GM06990 (cell line): ENCODE data around the gene ST6GALNAC1.

Experiments used
- DNase-seq: peaks from one replicate; pipeline ENCODE4 v3.0.0-alpha.2; 2011; ENCODE audit not compliant: insufficient read length; ENCODE audit errors: extremely low read depth
- H3K27me3 ChIP-seq: replicated peaks from 2 replicates; pipeline ENCODE4 v1.6.0; 2011; ENCODE audit warnings: low read length; ENCODE audit not compliant: control insufficient read depth, insufficient read depth
- H3K36me3 ChIP-seq: 2 replicates; pipeline ENCODE4 v1.5.1; 2011; ENCODE audit warnings: low read length; ENCODE audit not compliant: control insufficient read depth, insufficient read depth
- H3K4me3 ChIP-seq: replicated peaks from 2 replicates; pipeline ENCODE4 v1.5.1; 2011; ENCODE audit warnings: low read depth, mild to moderate bottlenecking, control low read depth, low read length
- TF ChIP-seq, protein P1 (sequence below): IDR thresholded peaks from 2 replicates; pipeline ENCODE4 v1.5.1; 2011; ENCODE audit warnings: low read length, control low read depth, mild to moderate bottlenecking, inconsistent platforms; ENCODE audit not compliant: insufficient read depth, poor library complexity, severe bottlenecking

Gene ST6GALNAC1

DNA sequence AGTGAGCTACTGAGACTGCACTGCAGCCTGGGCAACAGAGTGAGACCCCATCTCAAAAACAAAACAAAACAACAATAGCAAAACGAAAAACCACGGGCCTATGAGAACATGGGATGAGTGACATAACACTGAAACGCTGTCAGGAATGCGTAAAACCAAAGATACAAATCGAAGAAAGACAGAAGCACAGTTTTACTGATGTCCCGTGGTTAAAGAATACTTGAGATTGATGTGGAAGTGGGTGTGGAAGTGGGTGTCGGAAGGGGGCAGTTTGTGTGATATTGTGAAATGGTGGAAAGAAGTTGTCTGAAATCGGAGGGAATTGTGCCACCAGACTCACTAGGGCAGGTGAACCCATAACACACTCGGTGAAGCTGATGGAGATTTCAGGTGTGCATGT is 67.4 kb downstream of the ST6GALNAC1 start:
- H3K4me3 ChIP-seq, result no peak overlapping the region
- TF ChIP-seq, protein P1, sequence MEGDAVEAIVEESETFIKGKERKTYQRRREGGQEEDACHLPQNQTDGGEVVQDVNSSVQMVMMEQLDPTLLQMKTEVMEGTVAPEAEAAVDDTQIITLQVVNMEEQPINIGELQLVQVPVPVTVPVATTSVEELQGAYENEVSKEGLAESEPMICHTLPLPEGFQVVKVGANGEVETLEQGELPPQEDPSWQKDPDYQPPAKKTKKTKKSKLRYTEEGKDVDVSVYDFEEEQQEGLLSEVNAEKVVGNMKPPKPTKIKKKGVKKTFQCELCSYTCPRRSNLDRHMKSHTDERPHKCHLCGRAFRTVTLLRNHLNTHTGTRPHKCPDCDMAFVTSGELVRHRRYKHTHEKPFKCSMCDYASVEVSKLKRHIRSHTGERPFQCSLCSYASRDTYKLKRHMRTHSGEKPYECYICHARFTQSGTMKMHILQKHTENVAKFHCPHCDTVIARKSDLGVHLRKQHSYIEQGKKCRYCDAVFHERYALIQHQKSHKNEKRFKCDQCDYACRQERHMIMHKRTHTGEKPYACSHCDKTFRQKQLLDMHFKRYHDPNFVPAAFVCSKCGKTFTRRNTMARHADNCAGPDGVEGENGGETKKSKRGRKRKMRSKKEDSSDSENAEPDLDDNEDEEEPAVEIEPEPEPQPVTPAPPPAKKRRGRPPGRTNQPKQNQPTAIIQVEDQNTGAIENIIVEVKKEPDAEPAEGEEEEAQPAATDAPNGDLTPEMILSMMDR, result no peak
- H3K27me3 ChIP-seq, result no peaks in the 10 kb centered on the region
- DNase-seq, result no peak
- H3K36me3 ChIP-seq, result no peaks in the 10 kb centered on the region

DNA sequence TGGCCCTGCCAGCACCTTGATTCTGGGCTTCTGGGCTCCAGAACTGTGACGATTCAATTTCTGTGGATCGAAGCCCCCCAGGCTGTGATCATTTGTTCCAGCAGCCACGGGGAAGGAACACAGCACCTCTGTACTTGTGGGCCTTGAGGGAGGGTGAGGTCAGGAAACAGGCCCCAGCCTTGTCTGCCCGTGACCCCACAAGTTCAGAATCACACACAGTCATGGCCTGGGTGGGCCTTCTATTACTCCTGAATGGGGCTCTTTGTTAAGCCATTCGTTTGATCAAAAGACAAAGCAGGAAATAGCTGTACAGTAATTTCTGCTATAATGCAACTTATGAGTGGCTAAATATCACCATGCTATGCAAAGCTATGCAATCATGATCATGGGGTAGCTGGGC is 68.0 kb downstream of the ST6GALNAC1 start:
- Histone ChIP-seq H3K27me3 (no peaks in the 10 kb centered on the region), H3K36me3 (no peaks in the 10 kb centered on the region), H3K4me3 (no peak overlapping the region)
- TF ChIP-seq, protein P1, result no peak
- DNase-seq, result no peak
